SH-SY5Y (cell line): ENCODE data around the gene PER1.

Experiments
- GATA2 ChIP-seq: IDR thresholded peaks from 2 replicates; pipeline ENCODE4 v1.6.1; 2011; ENCODE audit warnings: mild to moderate bottlenecking, low read depth, low read length
- GATA3 ChIP-seq: IDR thresholded peaks from 2 replicates; pipeline ENCODE4 v1.6.1; 2011; ENCODE audit warnings: low read depth, mild to moderate bottlenecking, low read length, moderate library complexity

GRCh38 chr17:8144401-8145231 is 7.6 kb downstream of the PER1 start:
- no peak for TF ChIP-seq GATA2
- no peak for TF ChIP-seq GATA3
